Germinal center (tissue), 1 donor: ENCODE data around the gene OR56B4.

Experiments used
- DNase-seq: peaks from one replicate; pipeline ENCODE4 v3.0.0; 2012; ENCODE audit warnings: mixed read lengths, low spot score

Gene OR56B4

GRCh38 chr11:6151117-6151516 is 43.6 kb downstream of the OR56B4 start:
- no peak for DNase-seq

- DNase-seq: no peak
Measured at GRCh38 chr11:6152126-6152525, 44.6 kb downstream of the OR56B4 start.

- DNase-seq: no peak
Measured at GRCh38 chr11:6156628-6157359, 49.3 kb downstream of the OR56B4 start.
